WTC11 (cell line): Measurements from ENCODE around the gene RTEL1.

Source experiments
- ATF1 ChIP-seq: sonication (generic); formaldehyde crosslinking; IDR thresholded peaks from 2 replicates; pipeline ENCODE4 v1.8.1; 2023; ENCODE audit warnings: mild to moderate bottlenecking, moderate library complexity, missing genetic modification reagents
- CTCF ChIP-seq: fragments of 200-600 bp; IDR thresholded peaks from 2 replicates; pipeline ENCODE4 v1.8.0; 2022; ENCODE audit warnings: antibody characterized with exemption
- JUN ChIP-seq: sonication (generic); formaldehyde crosslinking; IDR thresholded peaks from 2 replicates; pipeline ENCODE4 v1.8.0; 2023; ENCODE audit warnings: mild to moderate bottlenecking, missing genetic modification reagents
- KAT7 ChIP-seq: sonication (generic); formaldehyde crosslinking; IDR thresholded peaks from 2 replicates; pipeline ENCODE4 v1.8.1; 2023; ENCODE audit warnings: missing genetic modification reagents, mild to moderate bottlenecking, borderline replicate concordance
- NR3C1 ChIP-seq: sonication (generic); formaldehyde crosslinking; conservative IDR thresholded peaks from 2 replicates; pipeline ENCODE4 v1.8.1; 2023; ENCODE audit warnings: low read depth, mild to moderate bottlenecking, missing genetic modification reagents
- PREB ChIP-seq: sonication (generic); formaldehyde crosslinking; IDR thresholded peaks from 2 replicates; pipeline ENCODE4 v1.8.1; 2022; ENCODE audit warnings: mild to moderate bottlenecking, missing genetic modification reagents, moderate library complexity, borderline replicate concordance
- STAT6 ChIP-seq: sonication (generic); formaldehyde crosslinking; conservative IDR thresholded peaks from 2 replicates; pipeline ENCODE4 v1.8.1; 2023; ENCODE audit warnings: mild to moderate bottlenecking, low read depth, missing genetic modification reagents, moderate library complexity
- USF2 ChIP-seq: sonication (generic); formaldehyde crosslinking; IDR thresholded peaks from 2 replicates; pipeline ENCODE4 v1.8.1; 2023; ENCODE audit warnings: mild to moderate bottlenecking, missing genetic modification reagents, moderate library complexity
- ZNF512 ChIP-seq: sonication (generic); formaldehyde crosslinking; IDR thresholded peaks from 2 replicates; pipeline ENCODE4 v1.8.1; 2022; ENCODE audit warnings: missing genetic modification reagents, borderline replicate concordance

GRCh38 chr20:63639093-63639975, 18.8 kb upstream of the RTEL1 start:
- TF ChIP-seq ZNF512 (CRISPR knock-in tag) (no peak), USF2 (CRISPR knock-in tag) (no peak), NR3C1 (CRISPR knock-in tag) (no peak), CTCF (no peak), STAT6 (CRISPR knock-in tag) (no peak), JUN (no peak), PREB (CRISPR knock-in tag) (no peak), ATF1 (CRISPR knock-in tag) (no peak), KAT7 (no peak)
